SK-N-SH (cell line): Measurements from ENCODE around the gene HLA-DOA. TPM values are rescaled to one million over a fixed set of nuclear protein-coding genes. Genes with fewer than 3 reads are reported as not detected.

ENCODE experiments used
- CTCF ChIA-PET: fragments of 300-600, 350-600 bp; formaldehyde crosslinking; extraction: SDS; loops from one replicate; lab custom pipeline; 2021; lab: Yijun Ruan, JAX
- POLR2A ChIA-PET: fragments of 350-600 bp; sonication (Branson Sonifier 250); formaldehyde crosslinking; extraction: SDS; loops from one replicate; lab custom pipeline; 2020; ENCODE audit warnings: antibody characterized with exemption, inconsistent platforms; lab: Yijun Ruan, JAX
- DNase-seq: peaks from one replicate; pipeline ENCODE4 v3.0.0; 2012
- H2AFZ ChIP-seq: fragments of 200-600 bp; sonication (generic); 2 replicates; pipeline ENCODE4 v1.8.1; 2016; ENCODE audit warnings: antibody characterized with exemption, mild to moderate bottlenecking, low read depth
- H3F3A ChIP-seq: fragments of 200-600 bp; sonication (generic); replicated peaks from 2 replicates; pipeline ENCODE3; 2016; ENCODE audit warnings: antibody characterized with exemption, mild to moderate bottlenecking; ENCODE audit not compliant: insufficient read depth
- H3K27ac ChIP-seq, 2 experiments: fragments of 200-500 bp in 1 of 2; fragments of 200-600 bp in 1 of 2; sonication (Bioruptor generic) in 1 of 2; sonication (generic), shearing (Covaris generic) in 1 of 2; 2 replicates each; pipeline versions ENCODE4 v1.5.1 to v1.6.1; 2014 to 2016; ENCODE audit warnings: low read depth in 2 of 2, inconsistent platforms in 1 of 2, low read length in 1 of 2, mild to moderate bottlenecking in 1 of 2, mixed read lengths in 1 of 2
- H3K27me3 ChIP-seq: fragments of 200-600 bp; sonication (generic), shearing (Covaris generic); 2 replicates; pipeline ENCODE4 v1.6.1; 2016; ENCODE audit warnings: mixed run types; ENCODE audit not compliant: insufficient read depth
- H3K36me3 ChIP-seq, 2 experiments: fragments of 200-500 bp in 1 of 2; fragments of 200-600 bp in 1 of 2; sonication (Bioruptor generic) in 1 of 2; sonication (generic) in 1 of 2; replicated peaks in 1 of 2; 2 replicates each; pipeline versions ENCODE3 to v1.5.1; 2014 to 2016; ENCODE audit warnings: low read length in 1 of 2, mild to moderate bottlenecking in 1 of 2; ENCODE audit not compliant: insufficient read depth in 2 of 2, control insufficient read depth in 1 of 2
- H3K4me1 ChIP-seq, 2 experiments: fragments of 200-500 bp in 1 of 2; fragments of 200-600 bp in 1 of 2; sonication (Bioruptor generic) in 1 of 2; sonication (generic), shearing (Covaris generic) in 1 of 2; 2 replicates each; pipeline versions ENCODE4 v1.5.1 to v1.6.1; 2014 to 2016; ENCODE audit warnings: low read depth in 1 of 2, low read length in 1 of 2, mixed run types in 1 of 2; ENCODE audit not compliant: insufficient read depth in 2 of 2, control insufficient read depth in 1 of 2
- H3K4me2 ChIP-seq: fragments of 200-600 bp; sonication (generic), shearing (Covaris generic); 2 replicates; pipeline ENCODE4 v1.6.1; 2017; ENCODE audit warnings: mixed run types
- H3K4me3 ChIP-seq, 2 experiments: fragments of 200-500 bp in 1 of 2; fragments of 200-600 bp in 1 of 2; sonication (Bioruptor generic) in 1 of 2; sonication (generic), shearing (Covaris generic) in 1 of 2; 2 replicates each; pipeline versions ENCODE4 v1.5.1 to v1.8.1; 2014 to 2016; ENCODE audit warnings: low read depth in 2 of 2, inconsistent platforms in 1 of 2, low read length in 1 of 2, mild to moderate bottlenecking in 1 of 2, mixed read lengths in 1 of 2, moderate library complexity in 1 of 2
- H3K79me2 ChIP-seq: fragments of 200-600 bp; sonication (generic); 2 replicates; pipeline ENCODE4 v1.8.1; 2017; ENCODE audit warnings: mild to moderate bottlenecking; ENCODE audit not compliant: insufficient read depth
- H3K9ac ChIP-seq: fragments of 200-600 bp; sonication (generic); 2 replicates; pipeline ENCODE4 v1.6.1; 2017; ENCODE audit warnings: mixed run types
- H3K9me2 ChIP-seq: fragments of 200-600 bp; sonication (generic); 2 replicates; pipeline ENCODE4 v1.6.1; 2017; ENCODE audit warnings: mixed run types
- H3K9me3 ChIP-seq: fragments of 200-600 bp; sonication (generic); 2 replicates; pipeline ENCODE4 v1.6.1; 2017; ENCODE audit warnings: mixed run types, mild to moderate bottlenecking, moderate library complexity
- H4K20me1 ChIP-seq: fragments of 200-600 bp; sonication (generic); 2 replicates; pipeline ENCODE4 v1.6.1; 2017; ENCODE audit warnings: mild to moderate bottlenecking, mixed run types; ENCODE audit not compliant: insufficient read depth
- CHD2 ChIP-seq: fragments of 150-350 bp; IDR thresholded peaks from 2 replicates; pipeline ENCODE4 v1.6.1; 2018; ENCODE audit warnings: low read length; ENCODE audit not compliant: partially characterized antibody
- EP300 ChIP-seq, 2 experiments: IDR thresholded peaks; 2 replicates each; pipeline versions ENCODE4 v1.4.0 to v1.6.1; 2012; ENCODE audit warnings: borderline replicate concordance in 1 of 2, low read depth in 1 of 2, low read length in 1 of 2
- EZH2phosphoT487 ChIP-seq: fragments of 200-600 bp; sonication (generic); IDR thresholded peaks from 2 replicates; pipeline ENCODE4 v1.6.1; 2017; ENCODE audit warnings: low read depth, mixed run types, mild to moderate bottlenecking, antibody characterized with exemption, moderate library complexity, borderline replicate concordance
- FOXJ3 ChIP-seq: sonication (generic); formaldehyde crosslinking; IDR thresholded peaks from 2 replicates; pipeline ENCODE4 v1.5.1; 2020; ENCODE audit warnings: mild to moderate bottlenecking, missing genetic modification reagents
- FOXM1 ChIP-seq: IDR thresholded peaks from 2 replicates; pipeline ENCODE4 v1.4.0; 2012; ENCODE audit warnings: low read depth, mild to moderate bottlenecking
- IRF3 ChIP-seq: fragments of 150-350 bp; IDR thresholded peaks from 2 replicates; pipeline ENCODE4 v1.6.1; 2016; ENCODE audit warnings: mild to moderate bottlenecking, low read depth, low read length
- MXI1 ChIP-seq: IDR thresholded peaks from 2 replicates; pipeline ENCODE4 v1.6.1; 2012; ENCODE audit warnings: mild to moderate bottlenecking, low read depth, low read length, improper control_type of control experiment
- NFIC ChIP-seq: IDR thresholded peaks from 2 replicates; pipeline ENCODE4 v1.4.0; 2012; ENCODE audit warnings: borderline replicate concordance
- NRF1 ChIP-seq: IDR thresholded peaks from 2 replicates; pipeline ENCODE4 v1.6.1; 2012; ENCODE audit warnings: low read depth, mild to moderate bottlenecking, low read length
- REST ChIP-seq: IDR thresholded peaks from 2 replicates; pipeline ENCODE4 v1.6.1; 2012; ENCODE audit warnings: mild to moderate bottlenecking, low read depth, low read length, moderate library complexity
- RXRA ChIP-seq: IDR thresholded peaks from 2 replicates; pipeline ENCODE4 v1.4.0; 2012; ENCODE audit warnings: low read depth, mild to moderate bottlenecking, borderline replicate concordance
- TAF1 ChIP-seq: IDR thresholded peaks from 2 replicates; pipeline ENCODE4 v1.6.1; 2012; ENCODE audit warnings: low read depth, mild to moderate bottlenecking, low read length, moderate library complexity, borderline replicate concordance
- TEAD4 ChIP-seq: IDR thresholded peaks from 2 replicates; pipeline ENCODE4 v1.4.0; 2012; ENCODE audit warnings: mild to moderate bottlenecking, borderline replicate concordance; ENCODE audit not compliant: insufficient read depth
- YY1 ChIP-seq: IDR thresholded peaks from 2 replicates; pipeline ENCODE4 v1.4.0; 2012; ENCODE audit warnings: low read depth, mild to moderate bottlenecking
- WGBS: methylation state at CpG from one replicate; pipeline ENCODE4 v1.1.6; 2017; ENCODE audit warnings: low lambda C conversion rate; 5-methylcytosine and 5-hydroxymethylcytosine counted together
- polyA plus RNA-seq, 3 experiments: library from polyadenylated mRNA; depleted of rRNA; stranded (reverse); fragments of >200 nt; gene quantifications; 2 replicates each; pipeline ENCODE4 v1.2.3, GENCODE V29; 2012
- TF ChIP-seq, protein P1 (sequence below): fragments of 150-350 bp; IDR thresholded peaks from 2 replicates; pipeline ENCODE4 v1.6.1; 2017; ENCODE audit warnings: antibody characterized with exemption, low read length, low read depth, borderline replicate concordance

The HLA-DOA gene
- polyA plus RNA-seq, 1 of the 3 experiments (the other 2 are of a cell fraction), result not detected

DNA sequence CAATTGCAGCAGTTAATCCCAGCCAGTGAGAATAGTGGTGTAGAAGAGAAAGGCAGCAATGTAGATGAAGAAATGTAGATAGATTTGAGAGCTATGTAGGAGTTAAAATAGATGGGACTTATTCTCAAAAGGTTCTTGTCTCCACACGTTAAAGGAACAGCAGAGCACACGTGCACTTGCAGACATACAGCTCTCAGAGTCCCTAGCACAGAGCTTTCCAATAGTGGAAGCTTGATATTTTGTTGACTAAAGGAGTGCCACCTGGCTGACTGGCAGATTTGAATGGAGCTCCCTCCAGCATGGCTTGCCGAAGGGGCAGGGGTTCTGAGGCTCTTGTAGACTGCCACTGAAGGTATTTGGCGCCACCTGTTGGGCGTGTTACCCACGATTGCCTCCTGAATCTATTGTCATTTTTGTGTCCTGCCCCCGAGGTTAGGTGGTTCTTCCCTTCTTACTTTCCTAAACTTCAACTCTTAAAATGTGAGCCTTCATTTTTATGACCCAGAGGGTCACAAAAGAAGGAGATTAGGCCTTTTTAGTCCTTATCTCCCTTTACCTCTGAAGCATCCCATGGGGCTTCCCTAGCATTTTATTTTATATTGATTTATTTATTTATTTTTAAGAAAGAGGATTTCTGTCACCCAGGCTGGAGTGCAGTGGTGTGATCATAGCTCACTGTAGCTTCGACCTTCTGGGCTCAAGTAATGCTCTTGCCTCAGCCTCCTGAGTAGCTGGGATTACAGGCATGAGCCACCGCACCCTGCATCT lies 24.6 kb downstream of the HLA-DOA start (continued):
- no peak for TF ChIP-seq NRF1
- TF ChIP-seq NFIC, result no peak
- no peak for TF ChIP-seq MXI1
- TF ChIP-seq EP300 (IDR thresholded peaks at IDR 0.05; ENCODE audit: borderline replicate concordance in 1 of 2, low read depth in 1 of 2, low read length in 1 of 2), result no peak
- TF ChIP-seq, protein P1, sequence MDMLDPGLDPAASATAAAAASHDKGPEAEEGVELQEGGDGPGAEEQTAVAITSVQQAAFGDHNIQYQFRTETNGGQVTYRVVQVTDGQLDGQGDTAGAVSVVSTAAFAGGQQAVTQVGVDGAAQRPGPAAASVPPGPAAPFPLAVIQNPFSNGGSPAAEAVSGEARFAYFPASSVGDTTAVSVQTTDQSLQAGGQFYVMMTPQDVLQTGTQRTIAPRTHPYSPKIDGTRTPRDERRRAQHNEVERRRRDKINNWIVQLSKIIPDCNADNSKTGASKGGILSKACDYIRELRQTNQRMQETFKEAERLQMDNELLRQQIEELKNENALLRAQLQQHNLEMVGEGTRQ, result no peak
- no peak for TF ChIP-seq REST
- no peak for TF ChIP-seq CHD2
- TF ChIP-seq IRF3, result no peak

DNA sequence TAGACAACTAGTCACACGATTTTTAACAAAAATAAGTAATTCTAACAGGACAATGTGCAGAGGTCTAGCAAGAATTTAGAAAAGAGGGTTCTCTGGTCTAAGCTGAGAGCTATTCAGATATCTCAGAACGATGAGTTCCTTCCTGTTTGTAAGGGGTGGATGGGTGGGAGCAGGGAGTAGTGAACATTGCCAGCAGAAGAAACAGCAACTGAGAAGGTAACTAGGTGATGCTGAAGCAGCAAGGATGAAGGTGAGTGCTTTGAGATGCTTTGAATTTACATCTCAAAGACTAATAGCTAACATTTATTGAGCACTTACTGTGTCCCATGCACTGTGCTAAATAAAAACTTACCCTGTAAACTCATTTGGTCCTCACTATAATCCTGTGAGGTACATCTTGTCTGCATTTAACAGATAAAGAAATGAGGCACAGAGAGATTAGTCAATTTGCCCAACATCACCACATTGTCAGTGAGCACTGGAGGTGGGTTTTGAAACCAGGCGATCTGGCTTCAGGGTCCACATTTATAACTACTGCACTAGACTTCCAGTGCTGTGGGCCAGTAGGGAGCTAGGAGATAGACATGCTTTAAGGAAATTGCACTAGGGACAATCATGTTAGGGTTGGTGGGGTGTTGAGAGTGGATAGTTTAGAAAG lies 25.3 kb downstream of the HLA-DOA start:
- Histone ChIP-seq H2AFZ (no peak overlapping the region), H3K4me2 (no peak overlapping the region), H3K9ac (no peak overlapping the region), H3K36me3 (peaks cover 41% of the 10 kb centered on the region in 2 experiments), H4K20me1 (peaks cover 54% of the 10 kb centered on the region), H3K9me2 (no peaks in the 10 kb centered on the region), H3K27me3 (no peaks in the 10 kb centered on the region), H3K4me1 (no peaks in the 10 kb centered on the region; a peak in 2 of 4 replicates), H3K79me2 (peaks cover 21% of the 10 kb centered on the region), H3K9me3 (no peaks in the 10 kb centered on the region), H3F3A (peaks cover 64% of the 10 kb centered on the region), H3K4me3 (no peak overlapping the region), H3K27ac (peak overlapping the region in 1 of 2 experiments; percentile 23; a peak in 3 of 4 replicates)
- CTCF ChIA-PET, result interaction anchor here (0.5 to 16.2 kb wide), 44 partner anchors 9 to 279 kb away, joined by 3 to 391 read pairs (median 6); partner anchors contain the start of genes BRD2, HLA-DMA, HLA-DMB and PSMB8
- no peak for DNase-seq
- POLR2A ChIA-PET, result interaction anchor here (0.8 to 3.8 kb wide), 4 partner anchors 12 to 90 kb away, joined by 3 to 42 read pairs (median 6); no protein-coding TSS in a partner anchor
- 63% methylated on average over 3 of the region's 3 CpGs for WGBS
- TF ChIP-seq TEAD4 (no peak), MXI1 (no peak), YY1 (no peak), FOXJ3 (CRISPR knock-in tag) (no peak), IRF3 (no peak), FOXM1 (no peak), TAF1 (no peak), EZH2phosphoT487 (no peak), RXRA (no peak)
